Neural progenitor cell (in vitro differentiated cells): ENCODE data around the gene LTN1.

Experiments
- EZH2 ChIP-seq: fragments of 200-600 bp; sonication (generic); IDR thresholded peaks from 2 replicates; pipeline ENCODE4 v1.6.1; 2017; ENCODE audit warnings: antibody characterized with exemption, mild to moderate bottlenecking, moderate library complexity
- EZH2phosphoT487 ChIP-seq: fragments of 200-600 bp; sonication (generic); IDR thresholded peaks from 2 replicates; pipeline ENCODE4 v1.6.1; 2017; ENCODE audit warnings: antibody characterized with exemption
- TF ChIP-seq, protein P1 (sequence below): fragments of 200-600 bp; sonication (generic); IDR thresholded peaks from 2 replicates; pipeline ENCODE4 v1.5.1; 2017; ENCODE audit warnings: antibody characterized with exemption, mild to moderate bottlenecking

DNA sequence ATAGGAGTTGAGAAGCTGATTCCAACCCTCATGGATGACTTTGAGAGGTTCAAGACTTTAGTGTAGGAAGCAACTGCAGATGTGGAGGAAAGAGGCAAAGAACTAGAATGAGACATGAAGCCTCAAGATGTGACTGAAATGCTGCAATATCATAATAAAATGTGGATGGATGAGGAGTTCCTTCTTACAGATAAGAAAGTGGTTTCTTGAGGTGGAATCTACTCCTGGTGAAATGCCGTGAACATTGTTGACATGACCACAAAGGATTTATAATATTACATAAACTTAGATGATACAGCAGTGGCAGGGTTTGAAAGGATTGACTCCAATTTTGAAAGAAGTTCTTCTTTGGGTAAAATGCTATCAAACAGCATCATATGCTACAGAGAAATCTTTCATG is 28.8 kb downstream of the LTN1 start:
- TF ChIP-seq, protein P1, sequence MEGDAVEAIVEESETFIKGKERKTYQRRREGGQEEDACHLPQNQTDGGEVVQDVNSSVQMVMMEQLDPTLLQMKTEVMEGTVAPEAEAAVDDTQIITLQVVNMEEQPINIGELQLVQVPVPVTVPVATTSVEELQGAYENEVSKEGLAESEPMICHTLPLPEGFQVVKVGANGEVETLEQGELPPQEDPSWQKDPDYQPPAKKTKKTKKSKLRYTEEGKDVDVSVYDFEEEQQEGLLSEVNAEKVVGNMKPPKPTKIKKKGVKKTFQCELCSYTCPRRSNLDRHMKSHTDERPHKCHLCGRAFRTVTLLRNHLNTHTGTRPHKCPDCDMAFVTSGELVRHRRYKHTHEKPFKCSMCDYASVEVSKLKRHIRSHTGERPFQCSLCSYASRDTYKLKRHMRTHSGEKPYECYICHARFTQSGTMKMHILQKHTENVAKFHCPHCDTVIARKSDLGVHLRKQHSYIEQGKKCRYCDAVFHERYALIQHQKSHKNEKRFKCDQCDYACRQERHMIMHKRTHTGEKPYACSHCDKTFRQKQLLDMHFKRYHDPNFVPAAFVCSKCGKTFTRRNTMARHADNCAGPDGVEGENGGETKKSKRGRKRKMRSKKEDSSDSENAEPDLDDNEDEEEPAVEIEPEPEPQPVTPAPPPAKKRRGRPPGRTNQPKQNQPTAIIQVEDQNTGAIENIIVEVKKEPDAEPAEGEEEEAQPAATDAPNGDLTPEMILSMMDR, result no peak
- TF ChIP-seq EZH2phosphoT487 (no peak), EZH2 (no peak)
